H1 (cell line): ENCODE results near the gene COMT. TPM values are rescaled to one million over a fixed set of nuclear protein-coding genes. Genes with fewer than 3 reads are reported as not detected.
A peak's percentile ranks its signal among the peaks of the same experiment; 100 is the strongest.

Experiments
- POLR2A ChIP-seq, 2 experiments: IDR thresholded peaks; 1 replicate in 1 of 2; 2 replicates in 1 of 2; pipeline ENCODE4 v1.6.1; 2011; ENCODE audit warnings: low read depth in 2 of 2, low read length in 2 of 2, mild to moderate bottlenecking in 2 of 2; ENCODE audit errors: control extremely low read depth in 1 of 2
- polyA plus RNA-seq, 7 experiments: library from polyadenylated mRNA; depleted of rRNA in 3 of 7; stranded (reverse) in 5 of 7; unstranded in 2 of 7; fragments of >200 nt in 5 of 7; fragments of 200-250 nt in 2 of 7; gene quantifications; 1 replicate in 5 of 7; 2 replicates in 1 of 7; 4 replicates in 1 of 7; pipeline versions ENCODE4 v1.2.1 to v1.2.3, GENCODE V29; 2011 to 2013; ENCODE audit warnings: missing spikeins in 2 of 7, mixed read lengths in 2 of 7
- total RNA-seq: library from RNA; stranded (reverse); fragmentation: NEBNext Ultra II Directional; extraction: Animal tissue kit (Norgen Biotek cat#: 25700); gene quantifications from 2 replicates; pipeline ENCODE4 v1.2.1, GENCODE V29; 2021
- TF ChIP-seq, protein P1 (sequence below): IDR thresholded peaks from 2 replicates; pipeline ENCODE4 v1.6.1; 2012; ENCODE audit warnings: inconsistent platforms

The COMT gene
- total and polyA plus RNA-seq, 2 of the 8 experiments (the other 6 are each of a cell fraction or from before 2014, with no cell fraction given): 15.2 to 33.7 TPM

DNA sequence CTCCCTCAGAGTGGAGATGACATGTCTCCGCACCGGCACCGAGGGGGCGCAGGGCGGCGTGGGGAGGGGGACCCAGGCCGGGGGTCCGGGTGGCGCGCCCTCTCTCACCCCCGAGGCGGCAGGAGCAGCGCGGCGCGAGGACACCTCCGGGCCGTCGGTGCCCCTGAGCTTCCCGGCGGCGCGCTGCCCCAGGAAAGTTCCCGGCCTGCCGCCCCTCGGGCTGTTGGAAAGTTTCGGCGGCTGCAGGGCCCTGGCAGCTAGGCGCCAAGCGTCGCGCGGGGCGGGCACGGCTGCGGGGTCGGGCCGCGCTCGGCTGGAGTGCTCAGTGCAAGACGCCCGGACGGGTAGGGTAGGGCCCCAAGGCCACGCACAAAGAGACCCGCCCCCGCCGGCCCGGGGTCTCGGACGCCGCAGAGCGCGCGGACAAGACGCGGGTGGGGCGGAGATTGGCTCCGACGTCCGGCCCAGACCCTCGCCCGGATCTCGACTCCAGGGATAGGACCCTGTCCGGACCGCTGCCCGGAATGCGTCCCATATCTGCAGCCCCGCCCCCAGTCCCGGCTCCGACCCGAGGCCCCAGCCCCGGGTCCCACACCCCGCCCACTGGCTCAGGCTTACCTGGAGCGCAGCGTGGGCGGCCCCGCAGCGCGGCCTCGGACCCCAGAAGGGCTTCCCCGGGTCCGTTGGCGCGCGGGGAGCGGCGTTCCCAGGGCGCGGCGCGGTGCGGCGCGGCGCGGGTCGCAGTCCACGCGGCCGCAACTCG, 74.6 kb downstream of the COMT start (continued):
- TF ChIP-seq, protein P1, sequence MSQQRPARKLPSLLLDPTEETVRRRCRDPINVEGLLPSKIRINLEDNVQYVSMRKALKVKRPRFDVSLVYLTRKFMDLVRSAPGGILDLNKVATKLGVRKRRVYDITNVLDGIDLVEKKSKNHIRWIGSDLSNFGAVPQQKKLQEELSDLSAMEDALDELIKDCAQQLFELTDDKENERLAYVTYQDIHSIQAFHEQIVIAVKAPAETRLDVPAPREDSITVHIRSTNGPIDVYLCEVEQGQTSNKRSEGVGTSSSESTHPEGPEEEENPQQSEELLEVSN: peak; percentile 37; the same call in 1 of the 2 replicates
- no peak for TF ChIP-seq POLR2A (IDR thresholded peaks at IDR 0.05; ENCODE audit: control extremely low read depth in 1 of 2, low read depth in 2 of 2, low read length in 2 of 2)
